ENCODE results near the gene PARVB. TPM values are rescaled to one million over a fixed set of nuclear protein-coding genes. Genes with fewer than 3 reads are reported as not detected.

The PARVB gene
- polyA plus RNA-seq, 3 donors = 14.8 to 75.5 (median 46.2) TPM

- no peak overlapping the region for H3K27ac ChIP-seq (ENCODE audit: low read depth, low read length)
- whole genome bisulfite sequencing, 3 donors = 78 to 84% (median 81%) methylated on average over 6 of the region's 6 CpGs
These were observed 109.1 kb downstream of the PARVB start for GRCh38 chr22:44133161-44133560.

- WGBS, 3 donors = 48 to 79% (median 53%) methylated on average over 21 of the region's 21 CpGs
- H3K27ac ChIP-seq (ENCODE audit: low read depth, low read length) = no peak overlapping the region
These were observed 109.9 kb downstream of the PARVB start for GRCh38 chr22:44133901-44134571.

DNA sequence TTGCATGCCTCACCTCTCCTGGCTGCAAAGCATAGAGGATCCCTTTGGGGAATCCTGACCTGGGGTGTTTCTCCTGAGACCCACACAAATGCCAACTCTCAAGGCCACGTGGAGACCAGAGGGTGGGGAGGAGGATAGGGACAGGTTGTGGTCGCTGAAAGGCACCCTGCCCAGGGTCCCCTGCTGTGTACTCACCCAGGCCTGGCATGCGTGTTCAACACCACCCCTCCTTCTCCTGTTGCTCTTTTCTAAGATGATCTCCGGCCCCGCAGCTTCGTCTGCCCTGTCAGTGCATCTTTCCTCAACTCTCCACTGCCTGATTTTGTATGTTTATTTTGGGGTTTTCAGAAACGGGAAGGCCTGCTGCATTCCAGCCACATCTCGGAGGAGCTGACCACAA is 112.0 kb downstream of the PARVB start:
- 94 to 98% (median 95%) methylated on average over 8 of the region's 8 CpGs for WGBS, 3 donors
- no peak overlapping the region for H3K27ac ChIP-seq (ENCODE audit: low read depth, low read length)

DNA sequence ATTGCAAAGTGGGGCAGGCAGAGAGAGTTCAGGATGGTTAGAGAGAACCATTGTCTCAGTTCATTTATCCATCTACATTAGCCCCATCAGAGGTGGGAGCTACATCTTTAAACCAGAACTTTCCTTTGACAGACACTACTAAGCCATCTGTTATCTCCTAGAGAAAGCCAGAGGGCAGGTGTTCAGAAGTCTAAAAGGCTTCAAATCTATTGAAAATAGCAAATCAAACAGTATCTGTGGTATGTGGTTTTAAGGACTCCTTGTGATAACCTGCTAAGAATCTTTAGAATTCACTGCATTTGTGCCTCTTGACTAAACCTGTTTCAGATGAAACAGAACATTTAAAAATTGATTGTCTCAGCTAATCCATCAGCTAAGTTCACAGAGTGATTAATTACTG is 112.7 kb downstream of the PARVB start:
- no peak overlapping the region for H3K27ac ChIP-seq (ENCODE audit: low read depth, low read length)

GRCh38 chr22:44137415-44137814 is 113.3 kb downstream of the PARVB start:
- H3K27ac ChIP-seq (ENCODE audit: low read depth, low read length) = no peak overlapping the region
- 93 to 96% (median 95%) methylated on average over 3 of the region's 3 CpGs for WGBS, 3 donors

GRCh38 chr22:44139773-44140172 is 115.7 kb downstream of the PARVB start:
- no peak overlapping the region for H3K27ac ChIP-seq (ENCODE audit: low read depth, low read length)
- 49 to 96% (median 87%) methylated on average over 6 of the region's 6 CpGs for WGBS, 3 donors

GRCh38 chr22:44142421-44143104 is 118.5 kb downstream of the PARVB start:
- no peak overlapping the region for H3K27ac ChIP-seq (ENCODE audit: low read depth, low read length)
- 80 to 95% (median 95%) methylated on average over 16 of the region's 16 CpGs for WGBS, 3 donors

DNA sequence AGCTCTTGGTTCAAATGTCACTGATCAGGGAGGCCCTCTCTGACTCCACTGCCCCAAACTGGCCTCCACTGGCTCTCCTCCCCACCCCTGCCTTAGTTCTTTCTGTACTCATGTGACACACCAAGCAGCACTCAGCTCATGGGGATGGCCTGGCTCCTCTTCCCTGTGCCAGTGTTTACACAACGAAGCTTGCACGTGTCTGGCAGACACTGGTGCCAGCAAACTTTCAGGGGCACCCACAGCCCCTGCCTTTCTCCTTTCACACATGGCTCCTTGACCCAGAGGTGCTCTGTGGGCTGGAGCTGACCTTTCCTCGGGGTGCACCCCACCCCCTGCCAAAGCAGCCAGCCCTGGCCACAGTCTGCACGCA is 119.0 kb downstream of the PARVB start:
- H3K27ac ChIP-seq (ENCODE audit: low read depth, low read length) = no peak overlapping the region
- 66 to 76% (median 74%) methylated on average over 4 of the region's 4 CpGs for WGBS, 3 donors

DNA sequence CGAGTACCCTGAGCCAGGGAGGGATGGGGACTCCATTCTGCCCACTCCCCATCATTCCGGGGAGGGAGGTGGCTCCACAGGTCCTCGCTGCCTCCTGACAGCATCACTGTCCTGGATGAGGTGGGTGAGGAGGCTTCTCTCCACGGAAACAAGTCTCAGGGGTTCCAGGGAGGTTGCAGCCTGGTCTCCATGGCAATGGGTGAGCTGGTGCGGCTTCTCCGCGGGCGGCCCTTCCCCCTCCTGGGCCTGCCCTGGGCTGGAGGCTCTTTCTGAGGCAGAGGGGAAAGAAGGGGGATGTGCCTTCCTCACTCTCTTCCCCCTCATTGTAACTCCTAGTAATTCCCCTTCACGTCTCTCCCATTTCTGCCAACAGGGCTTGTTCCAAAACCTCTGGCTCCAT is 119.5 kb downstream of the PARVB start:
- 60 to 76% (median 75%) methylated on average over 9 of the region's 9 CpGs for WGBS, 3 donors
- H3K27ac ChIP-seq (ENCODE audit: low read depth, low read length) = no peak overlapping the region

DNA sequence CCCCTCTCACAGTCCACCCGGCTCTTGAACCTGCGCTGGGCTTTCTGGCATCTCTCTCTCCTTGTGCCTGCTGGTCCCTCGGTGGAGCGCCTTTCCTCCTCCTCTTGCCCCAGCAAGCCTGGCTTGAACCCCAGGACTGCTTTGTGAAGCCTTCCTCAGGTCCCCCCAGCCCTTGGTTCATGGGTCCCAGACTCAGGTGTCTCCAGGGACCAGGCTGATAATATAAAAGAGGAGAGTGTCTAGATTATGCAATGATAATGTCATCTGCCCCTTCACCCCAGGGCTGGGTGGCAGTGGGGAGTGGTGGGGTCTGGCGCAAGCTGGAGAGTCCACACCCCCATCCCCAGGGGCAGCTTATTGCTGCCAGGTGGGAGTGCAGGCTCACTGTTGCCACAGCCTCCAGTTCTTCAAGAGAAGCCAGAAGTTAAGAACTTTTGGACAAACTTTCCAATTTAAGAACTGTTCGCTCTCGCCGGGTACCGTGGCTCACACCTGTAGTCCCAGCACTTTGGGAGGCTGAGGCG is 120.0 kb downstream of the PARVB start:
- no peak overlapping the region for H3K27ac ChIP-seq (ENCODE audit: low read depth, low read length)
- 80 to 88% (median 85%) methylated on average over 10 of the region's 10 CpGs for WGBS, 3 donors

DNA sequence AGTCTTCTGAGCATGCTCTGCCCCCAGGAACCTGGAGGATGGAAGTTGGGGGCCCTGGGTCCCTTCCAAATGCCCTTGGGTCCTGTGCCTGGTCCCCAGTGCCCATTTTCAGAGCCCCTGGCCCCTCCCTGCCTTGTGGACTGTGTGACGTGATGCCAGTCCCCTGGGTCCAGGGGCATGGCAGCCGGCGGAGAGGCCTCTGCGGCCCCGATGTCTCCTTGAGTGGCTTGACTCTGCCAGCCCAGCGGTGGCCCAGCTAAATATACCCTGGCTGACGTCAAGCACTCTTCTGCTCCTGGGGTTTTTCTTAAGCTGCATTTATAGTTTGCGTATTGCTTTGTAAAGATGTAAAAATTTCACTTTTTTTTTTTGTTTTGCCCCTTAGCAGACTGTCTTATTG is 121.4 kb downstream of the PARVB start:
- WGBS, 3 donors = 83 to 86% (median 84%) methylated on average over 8 of the region's 8 CpGs
- H3K27ac ChIP-seq (ENCODE audit: low read depth, low read length) = no peak overlapping the region

GRCh38 chr22:44146088-44146861 is 122.2 kb downstream of the PARVB start:
- H3K27ac ChIP-seq (ENCODE audit: low read depth, low read length) = no peak overlapping the region
- 84 to 94% (median 92%) methylated on average over 33 of the region's 33 CpGs for WGBS, 3 donors

DNA sequence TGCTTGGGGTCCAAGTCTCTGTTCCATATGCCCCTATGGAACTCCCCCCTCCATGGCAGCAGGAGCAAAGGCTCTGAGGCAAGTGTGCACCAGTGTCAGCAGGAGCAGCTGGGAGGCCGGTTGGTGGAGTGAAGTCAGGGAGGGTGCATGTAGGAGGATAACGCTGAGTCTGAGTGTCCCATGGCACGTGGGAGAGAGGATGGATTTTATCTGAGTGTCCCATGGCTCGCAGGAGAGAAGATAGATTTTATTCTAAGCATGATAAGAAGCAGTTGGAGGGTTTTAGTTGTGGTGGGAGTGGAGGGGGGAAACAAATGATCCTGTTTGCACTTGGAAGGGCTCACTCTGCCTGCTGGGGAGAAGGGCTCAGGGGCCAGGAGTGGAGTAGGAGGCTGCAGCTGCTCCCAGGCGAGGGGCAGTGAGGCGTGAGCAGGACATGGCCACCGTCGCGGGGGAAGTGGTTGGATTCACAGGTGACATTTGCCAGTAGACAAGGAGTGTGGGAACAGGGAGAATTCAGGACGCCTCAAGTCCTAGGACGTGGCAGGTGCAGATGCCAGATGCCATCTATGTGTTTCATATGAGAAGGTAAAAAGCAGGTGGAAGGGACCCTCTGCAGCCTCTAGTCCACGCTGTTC is 123.0 kb downstream of the PARVB start:
- WGBS, 3 donors = 64 to 86% (median 76%) methylated on average over 12 of the region's 12 CpGs
- H3K27ac ChIP-seq (ENCODE audit: low read depth, low read length) = no peak overlapping the region

- no peak overlapping the region for H3K27ac ChIP-seq (ENCODE audit: low read depth, low read length)
- 62 to 81% (median 76%) methylated on average over 27 of the region's 27 CpGs for WGBS, 3 donors
These were observed 123.9 kb downstream of the PARVB start for GRCh38 chr22:44147821-44148574.

DNA sequence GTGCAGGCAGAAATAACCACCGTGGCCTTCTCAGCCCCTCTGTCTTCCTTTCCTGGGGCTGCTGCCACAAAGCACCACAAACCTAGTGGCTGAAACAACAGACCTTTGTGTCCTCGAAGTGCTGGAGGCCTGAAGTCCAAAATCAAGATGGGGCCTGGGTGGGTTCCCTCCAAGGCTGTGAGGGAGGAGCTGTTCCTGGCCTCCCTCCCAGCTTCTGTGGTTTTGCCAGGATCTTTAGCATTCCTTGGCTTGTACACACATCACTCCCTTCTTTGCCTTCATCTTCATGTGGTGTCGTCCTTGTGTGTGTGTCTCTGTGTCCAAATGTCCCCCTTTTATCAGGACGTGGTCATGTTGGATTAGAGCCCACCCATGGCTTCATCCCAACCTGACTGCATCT is 127.6 kb downstream of the PARVB start:
- no peak overlapping the region for H3K27ac ChIP-seq (ENCODE audit: low read depth, low read length)
- WGBS, 3 donors = 63 to 69% (median 66%) methylated on average over 4 of the region's 4 CpGs

GRCh38 chr22:44153710-44154109 is 129.6 kb downstream of the PARVB start:
- H3K27ac ChIP-seq (ENCODE audit: low read depth, low read length) = no peak overlapping the region
- 65 to 92% (median 91%) methylated on average over 10 of the region's 10 CpGs for WGBS, 3 donors

DNA sequence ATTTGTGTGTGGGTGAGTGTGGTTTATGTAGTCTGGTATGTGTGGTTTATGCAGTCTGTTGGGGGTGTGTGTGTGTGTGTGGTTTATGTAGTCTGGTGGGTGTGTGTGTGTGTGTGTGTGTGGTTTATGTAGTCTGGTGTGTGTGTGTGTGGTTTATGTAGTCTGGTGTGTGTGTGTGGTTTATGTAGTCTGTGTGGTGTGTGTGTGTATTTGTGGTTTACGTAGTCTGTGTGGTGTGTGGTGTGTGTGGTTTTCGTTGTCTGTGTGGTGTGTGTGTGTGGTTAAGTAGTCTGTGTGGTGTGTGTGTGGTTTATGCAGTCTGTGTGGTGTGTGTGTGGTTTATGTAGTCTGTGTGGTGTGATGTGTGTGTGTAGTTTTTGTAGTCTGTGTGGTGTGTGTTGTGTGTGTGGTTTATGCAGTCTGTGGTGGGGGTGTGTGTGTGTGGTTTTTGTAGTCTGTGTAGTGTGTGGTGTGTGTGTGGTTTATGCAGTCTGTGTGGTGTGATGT is 130.4 kb downstream of the PARVB start:
- 59 to 73% (median 60%) methylated on average over 2 of the region's 2 CpGs for WGBS, 3 donors
- H3K27ac ChIP-seq (ENCODE audit: low read depth, low read length) = no peak overlapping the region

- no peak overlapping the region for H3K27ac ChIP-seq (ENCODE audit: low read depth, low read length)
- 73 to 93% (median 85%) methylated on average over 12 to 14 of the region's 14 CpGs for WGBS, 3 donors
These were observed 131.0 kb downstream of the PARVB start for GRCh38 chr22:44155115-44155514.
